Measurements from ENCODE around the gene SLC9A7.

The SLC9A7 gene

GRCh38 chrX:46621572-46621971 lies 137.3 kb downstream of the SLC9A7 start:
- no peak overlapping the region for H3K4me3 ChIP-seq (replicated peaks; ENCODE audit: low read depth, low read length)
- TF ChIP-seq, protein P1, sequence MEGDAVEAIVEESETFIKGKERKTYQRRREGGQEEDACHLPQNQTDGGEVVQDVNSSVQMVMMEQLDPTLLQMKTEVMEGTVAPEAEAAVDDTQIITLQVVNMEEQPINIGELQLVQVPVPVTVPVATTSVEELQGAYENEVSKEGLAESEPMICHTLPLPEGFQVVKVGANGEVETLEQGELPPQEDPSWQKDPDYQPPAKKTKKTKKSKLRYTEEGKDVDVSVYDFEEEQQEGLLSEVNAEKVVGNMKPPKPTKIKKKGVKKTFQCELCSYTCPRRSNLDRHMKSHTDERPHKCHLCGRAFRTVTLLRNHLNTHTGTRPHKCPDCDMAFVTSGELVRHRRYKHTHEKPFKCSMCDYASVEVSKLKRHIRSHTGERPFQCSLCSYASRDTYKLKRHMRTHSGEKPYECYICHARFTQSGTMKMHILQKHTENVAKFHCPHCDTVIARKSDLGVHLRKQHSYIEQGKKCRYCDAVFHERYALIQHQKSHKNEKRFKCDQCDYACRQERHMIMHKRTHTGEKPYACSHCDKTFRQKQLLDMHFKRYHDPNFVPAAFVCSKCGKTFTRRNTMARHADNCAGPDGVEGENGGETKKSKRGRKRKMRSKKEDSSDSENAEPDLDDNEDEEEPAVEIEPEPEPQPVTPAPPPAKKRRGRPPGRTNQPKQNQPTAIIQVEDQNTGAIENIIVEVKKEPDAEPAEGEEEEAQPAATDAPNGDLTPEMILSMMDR (IDR thresholded peaks at IDR 0.05; ENCODE audit: low read depth, low read length, missing control alignments), result no peak
- no peak for DNase-seq (ENCODE audit: extremely low read depth, low read depth)

DNA sequence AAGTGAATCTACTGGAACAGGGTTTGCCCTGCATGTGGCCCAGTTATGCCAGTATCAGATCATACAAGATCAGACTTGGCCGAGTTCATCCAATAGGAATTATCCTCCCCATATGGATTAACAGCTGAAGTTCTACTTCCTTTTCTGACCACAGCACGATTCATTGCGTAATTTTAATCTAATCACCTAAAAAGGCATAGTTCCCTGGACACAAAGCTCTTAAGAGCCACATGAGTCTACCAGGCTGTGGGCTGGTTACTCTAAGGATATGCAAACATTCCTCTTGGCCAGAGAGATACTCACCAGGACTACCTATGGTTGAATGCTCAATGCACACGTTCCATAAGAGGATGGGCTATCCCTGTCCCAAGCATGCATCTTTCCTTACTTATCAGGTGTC lies 138.4 kb downstream of the SLC9A7 start:
- no peak for DNase-seq (ENCODE audit: extremely low read depth, low read depth)
- no peak overlapping the region for H3K4me3 ChIP-seq (replicated peaks; ENCODE audit: low read depth, low read length)
- TF ChIP-seq, protein P1 (IDR thresholded peaks at IDR 0.05; ENCODE audit: low read depth, low read length, missing control alignments), result no peak

DNA sequence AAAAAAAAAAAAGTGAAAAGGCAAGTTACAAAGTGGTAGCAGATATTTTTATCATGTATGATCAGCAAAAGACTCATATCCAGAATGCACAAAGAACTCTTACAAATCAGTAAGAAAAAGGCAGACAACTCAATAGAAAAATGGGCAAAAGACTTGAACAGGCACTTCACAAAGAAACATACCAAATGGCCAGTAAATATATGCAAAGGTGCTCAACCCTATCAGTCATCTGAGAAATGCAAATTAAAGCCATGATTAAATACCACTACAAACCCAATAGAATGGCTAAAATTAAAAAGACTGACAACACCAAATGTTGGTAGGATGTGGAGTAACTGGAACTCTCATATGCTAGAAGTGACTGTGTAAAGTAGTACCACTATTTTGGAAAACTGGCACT lies 140.0 kb downstream of the SLC9A7 start:
- H3K4me3 ChIP-seq (replicated peaks; ENCODE audit: low read depth, low read length), result no peak overlapping the region
- TF ChIP-seq, protein P1 (IDR thresholded peaks at IDR 0.05; ENCODE audit: low read depth, low read length, missing control alignments), result no peak
- no peak for DNase-seq (ENCODE audit: extremely low read depth, low read depth)

GRCh38 chrX:46617906-46618305 lies 141.0 kb downstream of the SLC9A7 start:
- DNase-seq (ENCODE audit: extremely low read depth, low read depth), result no peak
- TF ChIP-seq, protein P1 (IDR thresholded peaks at IDR 0.05; ENCODE audit: low read depth, low read length, missing control alignments), result no peak
- H3K4me3 ChIP-seq (replicated peaks; ENCODE audit: low read depth, low read length), result no peak overlapping the region

- no peak overlapping the region for H3K4me3 ChIP-seq (replicated peaks; ENCODE audit: low read depth, low read length)
- TF ChIP-seq, protein P1 (IDR thresholded peaks at IDR 0.05; ENCODE audit: low read depth, low read length, missing control alignments), result no peak
- DNase-seq (ENCODE audit: extremely low read depth, low read depth), result no peak
Measured at GRCh38 chrX:46611658-46612362, 147.1 kb downstream of the SLC9A7 start.

- DNase-seq (ENCODE audit: extremely low read depth, low read depth), result no peak
- H3K4me3 ChIP-seq (replicated peaks; ENCODE audit: low read depth, low read length), result no peak overlapping the region
- TF ChIP-seq, protein P1 (IDR thresholded peaks at IDR 0.05; ENCODE audit: low read depth, low read length, missing control alignments), result no peak
Measured at GRCh38 chrX:46610070-46610658, 148.8 kb downstream of the SLC9A7 start.

Data from HFF-Myc (cell line).